D721Med (cell line): ENCODE results near the gene NOX4.
"Not testable (repeated sequence)": the region's sequence is repeated elsewhere in the genome, so short reads cannot be mapped to it uniquely, and the experiment has no call there.

Source experiments
- DNase-seq: peaks from one replicate; pipeline ENCODE4 v3.0.0; 2011; ENCODE audit warnings: low spot score; ENCODE audit not compliant: insufficient read length
- FAIRE-seq: peaks from 2 replicates; lab custom pipeline; 2011; peaks lifted over from hg19 to GRCh38; lab: Jason Lieb, UNC
- TF ChIP-seq, protein P1 (sequence below): IDR thresholded peaks from 2 replicates; pipeline ENCODE4 v1.5.1; 2012; ENCODE audit warnings: mild to moderate bottlenecking, control low read depth; ENCODE audit not compliant: insufficient read depth; ENCODE audit errors: missing control alignments

Gene NOX4

GRCh38 chr11:89421718-89422117 is 69.5 kb downstream of the NOX4 start:
- FAIRE-seq (no peak), DNase-seq (no peak)
- TF ChIP-seq, protein P1, sequence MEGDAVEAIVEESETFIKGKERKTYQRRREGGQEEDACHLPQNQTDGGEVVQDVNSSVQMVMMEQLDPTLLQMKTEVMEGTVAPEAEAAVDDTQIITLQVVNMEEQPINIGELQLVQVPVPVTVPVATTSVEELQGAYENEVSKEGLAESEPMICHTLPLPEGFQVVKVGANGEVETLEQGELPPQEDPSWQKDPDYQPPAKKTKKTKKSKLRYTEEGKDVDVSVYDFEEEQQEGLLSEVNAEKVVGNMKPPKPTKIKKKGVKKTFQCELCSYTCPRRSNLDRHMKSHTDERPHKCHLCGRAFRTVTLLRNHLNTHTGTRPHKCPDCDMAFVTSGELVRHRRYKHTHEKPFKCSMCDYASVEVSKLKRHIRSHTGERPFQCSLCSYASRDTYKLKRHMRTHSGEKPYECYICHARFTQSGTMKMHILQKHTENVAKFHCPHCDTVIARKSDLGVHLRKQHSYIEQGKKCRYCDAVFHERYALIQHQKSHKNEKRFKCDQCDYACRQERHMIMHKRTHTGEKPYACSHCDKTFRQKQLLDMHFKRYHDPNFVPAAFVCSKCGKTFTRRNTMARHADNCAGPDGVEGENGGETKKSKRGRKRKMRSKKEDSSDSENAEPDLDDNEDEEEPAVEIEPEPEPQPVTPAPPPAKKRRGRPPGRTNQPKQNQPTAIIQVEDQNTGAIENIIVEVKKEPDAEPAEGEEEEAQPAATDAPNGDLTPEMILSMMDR, result no peak

GRCh38 chr11:89420981-89421380 is 70.2 kb downstream of the NOX4 start:
- DNase-seq, result no peak
- no peak for FAIRE-seq
- TF ChIP-seq, protein P1, result no peak

GRCh38 chr11:89416961-89417360 is 74.2 kb downstream of the NOX4 start:
- FAIRE-seq (no peak), DNase-seq (no peak)
- TF ChIP-seq, protein P1, result no peak

DNA sequence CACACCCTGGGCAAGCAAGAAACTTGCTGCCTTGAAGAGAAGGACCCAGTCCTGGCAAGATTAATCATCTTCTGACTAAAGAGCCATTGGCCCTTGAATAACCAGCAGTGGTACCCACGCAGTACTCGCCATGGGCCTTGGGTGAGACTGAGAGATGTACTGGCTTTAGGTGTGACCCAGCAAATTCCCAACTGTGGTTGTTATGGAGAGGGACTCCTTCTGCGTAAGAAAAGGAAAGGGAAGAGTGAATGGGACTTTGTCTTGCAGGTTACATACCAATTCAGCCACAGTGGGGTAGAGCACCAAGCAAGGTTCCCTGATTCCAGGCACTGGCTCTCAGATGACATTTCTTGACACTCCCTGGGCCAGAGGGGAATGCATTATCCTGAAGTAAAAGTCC is 80.1 kb downstream of the NOX4 start:
- not testable (repeated sequence) for FAIRE-seq

DNA sequence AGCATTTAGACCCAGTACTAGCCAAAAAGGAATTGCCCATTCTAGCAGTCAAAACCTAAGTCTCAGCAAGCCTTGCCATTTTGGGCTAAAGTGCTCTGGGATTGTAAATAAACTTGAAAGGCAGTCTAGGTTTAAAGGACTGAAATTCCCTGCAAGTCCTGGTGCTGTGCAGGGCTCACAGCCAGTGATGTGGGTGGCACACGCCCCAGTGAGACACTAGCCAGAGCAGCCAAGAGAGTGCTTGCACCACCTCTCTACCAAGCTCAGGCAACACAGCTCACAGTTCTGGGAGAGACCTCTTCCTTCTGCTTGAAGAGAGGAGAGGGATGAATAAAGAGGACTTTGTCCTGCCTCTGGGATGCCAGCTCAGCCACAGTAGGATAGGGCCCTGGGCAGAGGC is 80.5 kb downstream of the NOX4 start:
- not testable (repeated sequence) for FAIRE-seq, DNase-seq

More for the DNA sequence above, 80.1 kb downstream of the NOX4 start:
- DNase-seq, result not testable (repeated sequence)

DNA sequence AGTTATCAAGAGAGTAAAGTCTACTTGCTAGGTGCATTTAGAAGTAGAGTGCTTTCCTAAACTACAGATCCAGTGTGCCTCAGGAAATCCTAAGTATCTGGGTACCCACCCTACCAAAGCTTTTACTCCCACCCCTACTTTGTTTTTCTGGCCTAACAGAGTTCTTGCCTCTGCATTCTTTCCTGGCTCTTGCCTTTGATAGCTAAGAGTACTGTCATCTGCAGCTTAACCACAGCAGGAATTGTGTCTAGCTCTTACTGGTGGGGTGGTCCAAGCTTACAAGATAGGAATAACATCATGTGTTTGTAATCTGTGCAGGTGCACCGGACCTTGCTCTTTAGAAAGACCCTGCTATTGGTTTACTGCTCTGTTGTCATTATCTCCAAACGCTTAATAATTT is 82.7 kb downstream of the NOX4 start:
- FAIRE-seq, result not testable (repeated sequence)

DNA sequence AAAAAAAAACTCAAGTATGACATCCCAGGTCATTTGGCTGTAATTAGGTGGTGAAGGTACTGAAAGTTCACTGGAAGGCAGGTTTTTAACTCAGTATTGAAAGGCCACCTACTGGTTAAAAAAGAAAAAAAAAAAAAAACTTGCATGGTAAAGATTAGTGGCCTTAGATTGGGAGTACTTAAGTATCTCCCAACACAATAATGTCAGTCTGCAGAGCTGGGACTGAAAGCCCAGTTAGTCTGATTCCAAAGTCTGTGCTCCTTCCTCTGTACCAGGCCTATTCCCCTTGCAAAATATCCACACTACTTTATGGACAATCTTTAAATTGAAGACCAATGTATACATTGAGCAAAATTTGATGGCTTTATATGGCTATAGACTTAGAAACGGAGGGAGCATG is 85.5 kb downstream of the NOX4 start:
- TF ChIP-seq, protein P1, result peak; percentile 19
- FAIRE-seq (no peak), DNase-seq (no peak)

More for the DNA sequence above, 82.7 kb downstream of the NOX4 start:
- not testable (repeated sequence) for DNase-seq

DNA sequence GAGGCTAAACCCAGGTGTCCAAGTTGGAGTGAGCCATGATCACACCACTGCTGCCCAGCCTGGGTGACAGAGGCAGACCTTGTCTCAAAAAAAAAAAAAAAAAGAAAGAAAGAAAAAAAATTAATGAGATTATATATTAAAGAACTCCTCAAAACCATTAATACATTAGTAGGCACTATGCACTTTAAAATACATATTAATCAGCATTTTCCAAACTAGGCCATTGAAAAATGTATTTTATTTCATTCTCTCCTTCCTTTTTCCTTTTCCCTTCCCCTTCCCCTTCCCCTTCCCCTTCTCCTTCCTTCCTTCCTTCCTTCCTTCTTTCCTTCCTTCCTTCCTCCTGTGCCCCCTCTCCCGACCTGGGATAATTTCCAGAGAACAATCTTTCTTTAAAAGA is 99.5 kb downstream of the NOX4 start:
- not testable (repeated sequence) for FAIRE-seq, DNase-seq

- DNase-seq, result not testable (repeated sequence)
- FAIRE-seq, result peak; percentile 77
These were observed 103.7 kb downstream of the NOX4 start for GRCh38 chr11:89387501-89387900.

GRCh38 chr11:89382986-89383385 is 108.2 kb downstream of the NOX4 start:
- FAIRE-seq, result not testable (repeated sequence)

GRCh38 chr11:89381094-89381493 is 110.1 kb downstream of the NOX4 start:
- no peak for DNase-seq
- TF ChIP-seq, protein P1, result no peak
- no peak for FAIRE-seq

More at GRCh38 chr11:89382986-89383385, 108.2 kb downstream of the NOX4 start:
- not testable (repeated sequence) for DNase-seq

DNA sequence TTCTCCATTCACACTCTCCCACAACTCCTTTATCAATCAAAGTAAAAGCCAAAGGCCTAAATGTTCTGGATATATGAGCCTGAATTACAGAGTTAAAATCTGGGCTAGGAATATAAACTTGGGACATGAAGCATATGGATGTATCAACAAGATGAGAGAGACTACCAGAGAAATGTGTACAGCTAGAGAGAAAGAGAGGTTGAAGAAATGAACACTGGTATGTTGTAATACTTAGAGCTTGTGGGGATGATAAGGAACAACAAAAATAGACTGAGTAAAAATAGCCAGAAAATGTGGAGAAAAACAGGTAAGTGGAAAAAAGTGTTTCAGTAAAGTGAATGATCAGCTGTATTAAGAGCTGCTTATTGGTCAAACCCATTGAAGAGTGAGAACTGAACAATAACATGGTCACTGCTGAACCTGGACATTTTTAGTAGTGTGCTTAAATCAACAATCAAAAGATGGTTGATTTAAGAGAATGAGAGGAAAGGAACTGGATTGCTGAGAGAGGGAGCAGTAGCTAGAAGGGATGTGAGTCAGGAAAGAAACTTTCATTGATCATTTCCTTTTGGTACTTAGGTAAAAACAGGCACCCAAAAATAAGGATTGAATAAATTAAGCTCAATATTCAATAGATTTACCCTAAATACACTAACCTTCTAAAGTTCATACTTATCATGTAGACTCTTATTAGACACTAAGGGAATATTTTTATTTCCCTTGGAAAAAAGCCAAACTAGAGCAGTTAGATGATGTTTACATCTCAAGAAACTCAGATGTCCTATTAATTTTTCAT is 111.0 kb downstream of the NOX4 start:
- peak; percentile 32 for FAIRE-seq
- DNase-seq, result not testable (repeated sequence)

GRCh38 chr11:89378986-89379385 is 112.2 kb downstream of the NOX4 start:
- FAIRE-seq, DNase-seq: not testable (repeated sequence)

DNA sequence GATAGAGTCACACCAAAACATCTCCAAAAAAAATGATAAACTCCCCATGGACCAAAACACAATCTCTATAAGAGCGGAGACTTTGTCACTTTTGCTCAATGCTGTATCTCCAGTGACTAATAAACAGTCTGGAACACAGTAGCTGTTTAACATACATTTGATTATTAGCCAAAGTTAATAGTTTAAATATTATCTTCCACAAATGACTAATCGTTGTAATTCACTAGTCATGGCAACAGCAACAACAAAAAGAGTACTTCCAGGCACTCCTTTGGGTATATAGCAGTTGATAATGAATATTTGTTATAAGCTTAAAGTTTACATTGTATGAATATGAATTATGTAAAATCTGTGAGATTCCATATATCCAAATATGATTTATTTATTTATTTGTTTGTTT is 121.8 kb downstream of the NOX4 start:
- not testable (repeated sequence) for DNase-seq, FAIRE-seq
